Fibroblast of lung (primary cell): ENCODE data around the gene BTBD9. TPM values are rescaled to one million over a fixed set of nuclear protein-coding genes. Genes with fewer than 3 reads are reported as not detected.
A peak's percentile ranks its signal among the peaks of the same experiment; 100 is the strongest.

Experiments used
- DNase-seq, 2 donors: peaks; one replicate each; pipeline versions ENCODE4 v3.0.0 to v3.0.0-alpha.2; 2010; ENCODE audit warnings: low read depth in 2 of 2
- H2AFZ ChIP-seq: 2 replicates; pipeline ENCODE4 v1.5.1; 2012; ENCODE audit warnings: low read length, control low read depth, inconsistent platforms
- H3K27ac ChIP-seq: 2 replicates; pipeline ENCODE4 v1.5.1; 2011; ENCODE audit warnings: low read length, control low read depth; ENCODE audit not compliant: insufficient read depth
- H3K27me3 ChIP-seq: 2 replicates; pipeline ENCODE4 v1.5.1; 2011; ENCODE audit warnings: mild to moderate bottlenecking, low read length; ENCODE audit not compliant: control insufficient read depth, insufficient read depth
- H3K36me3 ChIP-seq: 2 replicates; pipeline ENCODE4 v1.5.1; 2011; ENCODE audit warnings: low read length; ENCODE audit not compliant: control insufficient read depth, insufficient read depth
- H3K4me1 ChIP-seq: 2 replicates; pipeline ENCODE4 v1.5.1; 2011; ENCODE audit warnings: low read length; ENCODE audit not compliant: control insufficient read depth, insufficient read depth; ENCODE audit errors: extremely low read depth
- H3K4me2 ChIP-seq: 2 replicates; pipeline ENCODE4 v1.5.1; 2011; ENCODE audit warnings: low read length, control low read depth; ENCODE audit not compliant: insufficient read depth; ENCODE audit errors: extremely low read depth
- H3K4me3 ChIP-seq, 4 experiments: fragments of 200-600 bp in 1 of 4; sonication (generic) in 1 of 4; replicated peaks in 1 of 4; 2 replicates each; pipeline ENCODE4 v1.5.1; 2011 to 2016; ENCODE audit warnings: low read length in 4 of 4, low read depth in 3 of 4, mild to moderate bottlenecking in 3 of 4, control low read depth in 2 of 4, inconsistent platforms in 1 of 4, mixed read lengths in 1 of 4; ENCODE audit not compliant: insufficient read depth in 1 of 4; ENCODE audit errors: control extremely low read depth in 1 of 4
- H3K79me2 ChIP-seq: 2 replicates; pipeline ENCODE4 v1.5.1; 2012; ENCODE audit warnings: mild to moderate bottlenecking, low read length, inconsistent platforms; ENCODE audit not compliant: control insufficient read depth, insufficient read depth
- H3K9ac ChIP-seq: 2 replicates; pipeline ENCODE4 v1.5.1; 2011; ENCODE audit warnings: mild to moderate bottlenecking, low read length, control low read depth; ENCODE audit not compliant: insufficient read depth
- H3K9me3 ChIP-seq: 2 replicates; pipeline ENCODE4 v1.5.1; 2012; ENCODE audit warnings: low read depth, low read length; ENCODE audit not compliant: control insufficient read depth, insufficient read depth
- H4K20me1 ChIP-seq: 2 replicates; pipeline ENCODE4 v1.5.1; 2011; ENCODE audit warnings: low read length; ENCODE audit not compliant: control insufficient read depth, insufficient read depth; ENCODE audit errors: extremely low read depth
- CTCF ChIP-seq, 2 donors: IDR thresholded peaks in 1 of 2; conservative IDR thresholded peaks in 1 of 2; 1 replicate in 1 of 2; 2 replicates in 1 of 2; pipeline ENCODE4 v1.5.1; 2011 to 2012; ENCODE audit warnings: low read length in 2 of 2, control low read depth in 1 of 2, inconsistent platforms in 1 of 2, low read depth in 1 of 2, mild to moderate bottlenecking in 1 of 2
- EZH2 ChIP-seq: IDR thresholded peaks from 2 replicates; pipeline ENCODE4 v1.5.1; 2012; ENCODE audit warnings: low read length, control low read depth, mild to moderate bottlenecking; ENCODE audit errors: missing control alignments
- polyA plus RNA-seq, 2 donors: library from polyadenylated mRNA; depleted of rRNA in 1 of 2; stranded (reverse) in 1 of 2; unstranded in 1 of 2; fragments of >200 nt; gene quantifications; 2 replicates each; pipeline ENCODE4 v1.2.1, GENCODE V29; 2011 to 2012; ENCODE audit warnings: missing spikeins in 1 of 2
- total RNA-seq: library from RNA; depleted of rRNA; stranded (reverse); fragments of >200 nt; gene quantifications from 2 replicates; pipeline ENCODE4 v1.2.1, GENCODE V29; 2014

Gene BTBD9
- total and polyA plus RNA-seq, 2 donors (not counting 1 experiment from before 2014, with no cell fraction given): 7.7 to 13.4 TPM

GRCh38 chr6:38150681-38151296 is 488.9 kb downstream of the BTBD9 start:
- Histone ChIP-seq H3K27ac (no peak overlapping the region), H3K9me3 (no peaks in the 10 kb centered on the region), H3K79me2 (no peaks in the 10 kb centered on the region), H3K4me2 (no peak overlapping the region), H2AFZ (no peak overlapping the region), H3K36me3 (no peaks in the 10 kb centered on the region), H3K9ac (no peak overlapping the region), H3K4me1 (peaks cover 29% of the 10 kb centered on the region), H3K4me3 (no peak overlapping the region), H4K20me1 (no peaks in the 10 kb centered on the region), H3K27me3 (no peaks in the 10 kb centered on the region)
- no peak for DNase-seq
- TF ChIP-seq CTCF (conservative IDR thresholded peaks at IDR 0.05 in 1 of 2, IDR thresholded peaks at IDR 0.05 in 1 of 2; ENCODE audit: low read depth in 1 of 2, low read length in 2 of 2) (no peak), EZH2 (no peak)

GRCh38 chr6:38150021-38150420 is 489.7 kb downstream of the BTBD9 start:
- no peak for TF ChIP-seq EZH2
- no peak for TF ChIP-seq CTCF (conservative IDR thresholded peaks at IDR 0.05 in 1 of 2, IDR thresholded peaks at IDR 0.05 in 1 of 2; ENCODE audit: low read depth in 1 of 2, low read length in 2 of 2)
- H3K27ac ChIP-seq: no peak overlapping the region
- no peak overlapping the region for H2AFZ ChIP-seq
- no peaks in the 10 kb centered on the region for H4K20me1 ChIP-seq
- DNase-seq: no peak
- no peaks in the 10 kb centered on the region for H3K27me3 ChIP-seq
- no peak overlapping the region for H3K9ac ChIP-seq
- H3K79me2 ChIP-seq: no peaks in the 10 kb centered on the region
- H3K9me3 ChIP-seq: no peaks in the 10 kb centered on the region
- H3K4me1 ChIP-seq: peaks cover 21% of the 10 kb centered on the region
- no peak overlapping the region for H3K4me2 ChIP-seq
- H3K36me3 ChIP-seq: no peaks in the 10 kb centered on the region
- H3K4me3 ChIP-seq: no peak overlapping the region

- Histone ChIP-seq H2AFZ (no peak overlapping the region), H3K9ac (no peak overlapping the region), H3K27ac (no peak overlapping the region), H3K79me2 (no peaks in the 10 kb centered on the region), H3K4me2 (no peak overlapping the region), H3K27me3 (no peaks in the 10 kb centered on the region), H3K9me3 (no peaks in the 10 kb centered on the region), H4K20me1 (no peaks in the 10 kb centered on the region), H3K36me3 (no peaks in the 10 kb centered on the region), H3K4me1 (peaks cover 18% of the 10 kb centered on the region), H3K4me3 (no peak overlapping the region)
- TF ChIP-seq CTCF (conservative IDR thresholded peaks at IDR 0.05 in 1 of 2, IDR thresholded peaks at IDR 0.05 in 1 of 2; ENCODE audit: low read depth in 1 of 2, low read length in 2 of 2) (no peak), EZH2 (no peak)
- DNase-seq: peak; percentile 51 to 81
Measured at GRCh38 chr6:38149531-38149930, 490.2 kb downstream of the BTBD9 start.
